Peyer's patch (tissue), 4 donors: ENCODE data around the gene EMC8.

Source experiments
- POLR2A ChIP-seq, 2 donors: fragments of 450-650 bp; IDR thresholded peaks; one replicate each; pipeline ENCODE4 v1.5.1; 2017; ENCODE audit warnings: antibody characterized with exemption in 2 of 2, mild to moderate bottlenecking in 2 of 2, moderate library complexity in 2 of 2
- TF ChIP-seq, protein P1 (sequence below), 6 experiments: fragments of 450-650 bp in 4 of 6; fragments of 200-600 bp in 2 of 6; sonication (generic) in 1 of 6; IDR thresholded peaks; one replicate each; pipeline ENCODE4 v1.5.1; 2017 to 2019; ENCODE audit warnings: antibody characterized with exemption in 6 of 6, mild to moderate bottlenecking in 3 of 6, moderate library complexity in 1 of 6

DNA sequence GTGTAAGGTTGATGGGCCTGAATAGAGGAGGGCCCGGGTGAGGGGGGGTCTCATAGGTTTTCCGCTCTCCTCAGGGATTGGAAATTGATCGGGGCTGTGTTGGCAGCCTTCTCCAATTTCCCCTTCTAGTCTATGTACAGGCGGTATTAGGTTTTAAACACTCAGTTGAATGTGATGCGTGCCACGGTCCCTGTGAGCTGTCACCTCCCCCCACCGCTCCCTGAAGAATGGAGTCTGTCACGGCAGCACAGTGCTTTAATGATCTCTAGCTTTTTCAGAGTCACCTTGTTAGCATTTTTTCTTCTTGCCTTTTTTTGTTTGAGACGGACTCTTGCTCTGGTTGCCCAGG, 951 bp upstream of the EMC8 start:
- TF ChIP-seq, protein P1, sequence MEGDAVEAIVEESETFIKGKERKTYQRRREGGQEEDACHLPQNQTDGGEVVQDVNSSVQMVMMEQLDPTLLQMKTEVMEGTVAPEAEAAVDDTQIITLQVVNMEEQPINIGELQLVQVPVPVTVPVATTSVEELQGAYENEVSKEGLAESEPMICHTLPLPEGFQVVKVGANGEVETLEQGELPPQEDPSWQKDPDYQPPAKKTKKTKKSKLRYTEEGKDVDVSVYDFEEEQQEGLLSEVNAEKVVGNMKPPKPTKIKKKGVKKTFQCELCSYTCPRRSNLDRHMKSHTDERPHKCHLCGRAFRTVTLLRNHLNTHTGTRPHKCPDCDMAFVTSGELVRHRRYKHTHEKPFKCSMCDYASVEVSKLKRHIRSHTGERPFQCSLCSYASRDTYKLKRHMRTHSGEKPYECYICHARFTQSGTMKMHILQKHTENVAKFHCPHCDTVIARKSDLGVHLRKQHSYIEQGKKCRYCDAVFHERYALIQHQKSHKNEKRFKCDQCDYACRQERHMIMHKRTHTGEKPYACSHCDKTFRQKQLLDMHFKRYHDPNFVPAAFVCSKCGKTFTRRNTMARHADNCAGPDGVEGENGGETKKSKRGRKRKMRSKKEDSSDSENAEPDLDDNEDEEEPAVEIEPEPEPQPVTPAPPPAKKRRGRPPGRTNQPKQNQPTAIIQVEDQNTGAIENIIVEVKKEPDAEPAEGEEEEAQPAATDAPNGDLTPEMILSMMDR (IDR thresholded peaks at IDR 0.05), result no peak
- no peak for TF ChIP-seq POLR2A (IDR thresholded peaks at IDR 0.05)
